SK-N-SH (cell line): ENCODE measurements around the gene HTR7. TPM values are rescaled to one million over a fixed set of nuclear protein-coding genes. Genes with fewer than 3 reads are reported as not detected.
A peak's percentile ranks its signal among the peaks of the same experiment; 100 is the strongest.

Experiments used
- CTCF ChIA-PET: fragments of 300-600, 350-600 bp; formaldehyde crosslinking; extraction: SDS; loops from one replicate; lab custom pipeline; 2021; lab: Yijun Ruan, JAX
- POLR2A ChIA-PET: fragments of 350-600 bp; sonication (Branson Sonifier 250); formaldehyde crosslinking; extraction: SDS; loops from one replicate; lab custom pipeline; 2020; ENCODE audit warnings: antibody characterized with exemption, inconsistent platforms; lab: Yijun Ruan, JAX
- DNase-seq: peaks from one replicate; pipeline ENCODE4 v3.0.0; 2012
- H2AFZ ChIP-seq: fragments of 200-600 bp; sonication (generic); 2 replicates; pipeline ENCODE4 v1.8.1; 2016; ENCODE audit warnings: antibody characterized with exemption, mild to moderate bottlenecking, low read depth
- H3F3A ChIP-seq: fragments of 200-600 bp; sonication (generic); replicated peaks from 2 replicates; pipeline ENCODE3; 2016; ENCODE audit warnings: antibody characterized with exemption, mild to moderate bottlenecking; ENCODE audit not compliant: insufficient read depth
- H3K27ac ChIP-seq, 2 experiments: fragments of 200-500 bp in 1 of 2; fragments of 200-600 bp in 1 of 2; sonication (Bioruptor generic) in 1 of 2; sonication (generic), shearing (Covaris generic) in 1 of 2; 2 replicates each; pipeline versions ENCODE4 v1.5.1 to v1.6.1; 2014 to 2016; ENCODE audit warnings: low read depth in 2 of 2, inconsistent platforms in 1 of 2, low read length in 1 of 2, mild to moderate bottlenecking in 1 of 2, mixed read lengths in 1 of 2
- H3K27me3 ChIP-seq: fragments of 200-600 bp; sonication (generic), shearing (Covaris generic); 2 replicates; pipeline ENCODE4 v1.6.1; 2016; ENCODE audit warnings: mixed run types; ENCODE audit not compliant: insufficient read depth
- H3K36me3 ChIP-seq, 2 experiments: fragments of 200-500 bp in 1 of 2; fragments of 200-600 bp in 1 of 2; sonication (Bioruptor generic) in 1 of 2; sonication (generic) in 1 of 2; replicated peaks in 1 of 2; 2 replicates each; pipeline versions ENCODE3 to v1.5.1; 2014 to 2016; ENCODE audit warnings: low read length in 1 of 2, mild to moderate bottlenecking in 1 of 2; ENCODE audit not compliant: insufficient read depth in 2 of 2, control insufficient read depth in 1 of 2
- H3K4me1 ChIP-seq, 2 experiments: fragments of 200-500 bp in 1 of 2; fragments of 200-600 bp in 1 of 2; sonication (Bioruptor generic) in 1 of 2; sonication (generic), shearing (Covaris generic) in 1 of 2; 2 replicates each; pipeline versions ENCODE4 v1.5.1 to v1.6.1; 2014 to 2016; ENCODE audit warnings: low read depth in 1 of 2, low read length in 1 of 2, mixed run types in 1 of 2; ENCODE audit not compliant: insufficient read depth in 2 of 2, control insufficient read depth in 1 of 2
- H3K4me2 ChIP-seq: fragments of 200-600 bp; sonication (generic), shearing (Covaris generic); 2 replicates; pipeline ENCODE4 v1.6.1; 2017; ENCODE audit warnings: mixed run types
- H3K4me3 ChIP-seq, 2 experiments: fragments of 200-500 bp in 1 of 2; fragments of 200-600 bp in 1 of 2; sonication (Bioruptor generic) in 1 of 2; sonication (generic), shearing (Covaris generic) in 1 of 2; 2 replicates each; pipeline versions ENCODE4 v1.5.1 to v1.8.1; 2014 to 2016; ENCODE audit warnings: low read depth in 2 of 2, inconsistent platforms in 1 of 2, low read length in 1 of 2, mild to moderate bottlenecking in 1 of 2, mixed read lengths in 1 of 2, moderate library complexity in 1 of 2
- H3K79me2 ChIP-seq: fragments of 200-600 bp; sonication (generic); 2 replicates; pipeline ENCODE4 v1.8.1; 2017; ENCODE audit warnings: mild to moderate bottlenecking; ENCODE audit not compliant: insufficient read depth
- H3K9ac ChIP-seq: fragments of 200-600 bp; sonication (generic); 2 replicates; pipeline ENCODE4 v1.6.1; 2017; ENCODE audit warnings: mixed run types
- H3K9me2 ChIP-seq: fragments of 200-600 bp; sonication (generic); 2 replicates; pipeline ENCODE4 v1.6.1; 2017; ENCODE audit warnings: mixed run types
- H3K9me3 ChIP-seq: fragments of 200-600 bp; sonication (generic); 2 replicates; pipeline ENCODE4 v1.6.1; 2017; ENCODE audit warnings: mixed run types, mild to moderate bottlenecking, moderate library complexity
- H4K20me1 ChIP-seq: fragments of 200-600 bp; sonication (generic); 2 replicates; pipeline ENCODE4 v1.6.1; 2017; ENCODE audit warnings: mild to moderate bottlenecking, mixed run types; ENCODE audit not compliant: insufficient read depth
- EZH2phosphoT487 ChIP-seq: fragments of 200-600 bp; sonication (generic); IDR thresholded peaks from 2 replicates; pipeline ENCODE4 v1.6.1; 2017; ENCODE audit warnings: low read depth, mixed run types, mild to moderate bottlenecking, antibody characterized with exemption, moderate library complexity, borderline replicate concordance
- NFIC ChIP-seq: IDR thresholded peaks from 2 replicates; pipeline ENCODE4 v1.4.0; 2012; ENCODE audit warnings: borderline replicate concordance
- RAD21 ChIP-seq: IDR thresholded peaks from 2 replicates; pipeline ENCODE4 v1.6.1; 2012; ENCODE audit warnings: mild to moderate bottlenecking, low read length
- RFX5 ChIP-seq: IDR thresholded peaks from 2 replicates; pipeline ENCODE4 v1.6.1; 2012; ENCODE audit warnings: mild to moderate bottlenecking, improper control_type of control experiment, low read length
- RXRA ChIP-seq: IDR thresholded peaks from 2 replicates; pipeline ENCODE4 v1.4.0; 2012; ENCODE audit warnings: low read depth, mild to moderate bottlenecking, borderline replicate concordance
- SIN3A ChIP-seq: IDR thresholded peaks from 2 replicates; pipeline ENCODE4 v1.6.1; 2012; ENCODE audit warnings: low read depth, mild to moderate bottlenecking, low read length, moderate library complexity, borderline replicate concordance
- SMC3 ChIP-seq: IDR thresholded peaks from 2 replicates; pipeline ENCODE4 v1.6.1; 2012; ENCODE audit warnings: low read depth, low read length, improper control_type of control experiment
- TCF12 ChIP-seq: IDR thresholded peaks from 2 replicates; pipeline ENCODE4 v1.4.0; 2012
- YY1 ChIP-seq: IDR thresholded peaks from 2 replicates; pipeline ENCODE4 v1.4.0; 2012; ENCODE audit warnings: low read depth, mild to moderate bottlenecking
- WGBS: methylation state at CpG from one replicate; pipeline ENCODE4 v1.1.6; 2017; ENCODE audit warnings: low lambda C conversion rate; 5-methylcytosine and 5-hydroxymethylcytosine counted together
- polyA plus RNA-seq, 3 experiments: library from polyadenylated mRNA; depleted of rRNA; stranded (reverse); fragments of >200 nt; gene quantifications; 2 replicates each; pipeline ENCODE4 v1.2.3, GENCODE V29; 2012
- TF ChIP-seq, protein P1 (sequence below): fragments of 200-600 bp; sonication (generic); IDR thresholded peaks from 2 replicates; pipeline ENCODE4 v1.6.1; 2017; ENCODE audit warnings: antibody characterized with exemption, mild to moderate bottlenecking, moderate library complexity
- TF ChIP-seq, protein P2 (sequence below): IDR thresholded peaks from 2 replicates; pipeline ENCODE4 v1.4.0; 2012; ENCODE audit warnings: low read depth, borderline replicate concordance
- TF ChIP-seq, protein P3 (sequence below): fragments of 150-350 bp; IDR thresholded peaks from 2 replicates; pipeline ENCODE4 v1.6.1; 2017; ENCODE audit warnings: antibody characterized with exemption, low read length, low read depth, borderline replicate concordance

The HTR7 gene
- polyA plus RNA-seq, 1 of the 3 experiments (the other 2 are of a cell fraction) = 0.16 TPM

DNA sequence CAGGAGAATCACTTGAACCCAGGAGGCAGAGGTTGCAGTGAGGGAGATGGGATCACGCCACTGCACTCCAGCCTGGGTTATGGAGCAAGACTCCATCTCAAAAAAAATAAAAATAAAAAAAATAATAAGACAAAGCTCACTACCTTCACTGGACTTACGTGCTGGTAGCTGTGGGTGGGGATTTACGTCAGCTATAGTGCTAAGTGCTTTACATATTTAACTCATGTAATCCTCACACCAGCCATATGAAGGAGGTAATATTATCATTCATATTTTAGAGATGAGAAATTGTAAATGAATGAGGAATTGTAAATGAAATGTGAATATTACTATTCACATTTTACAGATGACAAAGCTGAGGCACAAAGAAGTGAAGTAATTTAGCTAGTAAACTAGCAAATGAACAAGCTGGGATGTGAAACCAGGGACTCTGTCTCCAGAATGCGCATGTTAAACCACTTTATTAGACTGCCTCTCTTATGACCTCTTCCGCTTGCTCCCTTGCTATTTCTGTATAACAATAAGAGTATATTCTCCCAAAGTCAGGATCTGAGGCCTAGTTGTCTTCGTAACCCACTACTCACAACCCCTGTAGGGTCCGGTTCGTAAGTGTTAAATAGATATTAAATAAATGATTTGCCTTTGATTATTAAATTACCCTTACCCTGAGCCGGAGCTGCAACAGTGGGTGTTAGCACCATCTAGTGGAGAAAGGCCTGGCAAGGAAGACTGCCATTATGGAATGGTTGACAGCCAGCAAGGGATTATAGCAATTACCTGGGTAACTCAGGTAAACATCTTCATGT is 70.2 kb downstream of the HTR7 start:
- peak; percentile 36 for DNase-seq
- Histone ChIP-seq H3K27me3 (peaks cover 34% of the 10 kb centered on the region; the same call in 1 of the 2 replicates), H3K9ac (no peak overlapping the region), H3K4me2 (no peak overlapping the region), H3K4me3 (no peak overlapping the region; a peak in 1 of 4 replicates), H3K79me2 (no peaks in the 10 kb centered on the region), H3K9me3 (no peaks in the 10 kb centered on the region), H3F3A (no peaks in the 10 kb centered on the region), H3K27ac (no peak overlapping the region), H2AFZ (no peak overlapping the region), H3K36me3 (no peaks in the 10 kb centered on the region), H3K4me1 (no peaks in the 10 kb centered on the region), H3K9me2 (no peaks in the 10 kb centered on the region), H4K20me1 (no peaks in the 10 kb centered on the region)
- 18% methylated on average over 9 of the region's 9 CpGs for WGBS
- CTCF ChIA-PET = interaction anchor here (0.6 to 2.6 kb wide), 29 partner anchors 9 to 995 kb away, joined by 3 to 15 read pairs (median 4); no protein-coding TSS in a partner anchor
- POLR2A ChIA-PET = no interaction called here
- TF ChIP-seq SMC3 (peak; percentile 57), SIN3A (no peak), YY1 (peak; percentile 41; the same call in 1 of the 2 replicates), NFIC (no peak), RAD21 (peak; percentile 66)
- TF ChIP-seq, protein P1, sequence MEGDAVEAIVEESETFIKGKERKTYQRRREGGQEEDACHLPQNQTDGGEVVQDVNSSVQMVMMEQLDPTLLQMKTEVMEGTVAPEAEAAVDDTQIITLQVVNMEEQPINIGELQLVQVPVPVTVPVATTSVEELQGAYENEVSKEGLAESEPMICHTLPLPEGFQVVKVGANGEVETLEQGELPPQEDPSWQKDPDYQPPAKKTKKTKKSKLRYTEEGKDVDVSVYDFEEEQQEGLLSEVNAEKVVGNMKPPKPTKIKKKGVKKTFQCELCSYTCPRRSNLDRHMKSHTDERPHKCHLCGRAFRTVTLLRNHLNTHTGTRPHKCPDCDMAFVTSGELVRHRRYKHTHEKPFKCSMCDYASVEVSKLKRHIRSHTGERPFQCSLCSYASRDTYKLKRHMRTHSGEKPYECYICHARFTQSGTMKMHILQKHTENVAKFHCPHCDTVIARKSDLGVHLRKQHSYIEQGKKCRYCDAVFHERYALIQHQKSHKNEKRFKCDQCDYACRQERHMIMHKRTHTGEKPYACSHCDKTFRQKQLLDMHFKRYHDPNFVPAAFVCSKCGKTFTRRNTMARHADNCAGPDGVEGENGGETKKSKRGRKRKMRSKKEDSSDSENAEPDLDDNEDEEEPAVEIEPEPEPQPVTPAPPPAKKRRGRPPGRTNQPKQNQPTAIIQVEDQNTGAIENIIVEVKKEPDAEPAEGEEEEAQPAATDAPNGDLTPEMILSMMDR = peak; percentile 81

DNA sequence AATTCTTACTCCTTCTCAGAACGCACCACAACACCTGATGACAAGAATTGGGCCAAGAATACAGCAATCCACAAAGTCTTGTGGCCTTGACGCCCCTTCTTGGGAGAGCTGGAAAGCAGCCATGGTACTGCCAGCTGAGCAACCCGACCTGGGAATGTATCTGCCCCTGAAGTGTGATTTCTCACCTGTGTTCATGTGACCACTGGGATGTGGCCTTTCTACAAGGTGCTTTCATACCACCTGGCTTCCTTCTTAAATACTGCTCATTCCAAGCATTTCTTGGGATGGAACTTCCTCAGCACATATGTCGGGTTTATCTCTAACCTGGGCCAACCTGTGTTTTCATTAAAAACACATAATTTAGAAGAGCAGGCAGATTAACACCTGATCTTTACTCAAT is 72.1 kb downstream of the HTR7 start:
- no peaks in the 10 kb centered on the region for H3K9me3 ChIP-seq
- H3K4me2 ChIP-seq = no peak overlapping the region
- POLR2A ChIA-PET = no interaction called here
- TF ChIP-seq RXRA (no peak), EZH2phosphoT487 (no peak), RAD21 (no peak), TCF12 (no peak), RFX5 (no peak), SMC3 (no peak)
- TF ChIP-seq, protein P2, sequence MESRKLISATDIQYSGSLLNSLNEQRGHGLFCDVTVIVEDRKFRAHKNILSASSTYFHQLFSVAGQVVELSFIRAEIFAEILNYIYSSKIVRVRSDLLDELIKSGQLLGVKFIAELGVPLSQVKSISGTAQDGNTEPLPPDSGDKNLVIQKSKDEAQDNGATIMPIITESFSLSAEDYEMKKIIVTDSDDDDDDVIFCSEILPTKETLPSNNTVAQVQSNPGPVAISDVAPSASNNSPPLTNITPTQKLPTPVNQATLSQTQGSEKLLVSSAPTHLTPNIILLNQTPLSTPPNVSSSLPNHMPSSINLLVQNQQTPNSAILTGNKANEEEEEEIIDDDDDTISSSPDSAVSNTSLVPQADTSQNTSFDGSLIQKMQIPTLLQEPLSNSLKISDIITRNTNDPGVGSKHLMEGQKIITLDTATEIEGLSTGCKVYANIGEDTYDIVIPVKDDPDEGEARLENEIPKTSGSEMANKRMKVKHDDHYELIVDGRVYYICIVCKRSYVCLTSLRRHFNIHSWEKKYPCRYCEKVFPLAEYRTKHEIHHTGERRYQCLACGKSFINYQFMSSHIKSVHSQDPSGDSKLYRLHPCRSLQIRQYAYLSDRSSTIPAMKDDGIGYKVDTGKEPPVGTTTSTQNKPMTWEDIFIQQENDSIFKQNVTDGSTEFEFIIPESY = no peak
- TF ChIP-seq, protein P3, sequence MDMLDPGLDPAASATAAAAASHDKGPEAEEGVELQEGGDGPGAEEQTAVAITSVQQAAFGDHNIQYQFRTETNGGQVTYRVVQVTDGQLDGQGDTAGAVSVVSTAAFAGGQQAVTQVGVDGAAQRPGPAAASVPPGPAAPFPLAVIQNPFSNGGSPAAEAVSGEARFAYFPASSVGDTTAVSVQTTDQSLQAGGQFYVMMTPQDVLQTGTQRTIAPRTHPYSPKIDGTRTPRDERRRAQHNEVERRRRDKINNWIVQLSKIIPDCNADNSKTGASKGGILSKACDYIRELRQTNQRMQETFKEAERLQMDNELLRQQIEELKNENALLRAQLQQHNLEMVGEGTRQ = no peak
- WGBS = 1% methylated on average over 4 of the region's 4 CpGs
- no peak overlapping the region for H3K4me3 ChIP-seq
- no peaks in the 10 kb centered on the region for H3K4me1 ChIP-seq
- no peak overlapping the region for H2AFZ ChIP-seq
- H3K9me2 ChIP-seq = no peaks in the 10 kb centered on the region
- H3K36me3 ChIP-seq = no peaks in the 10 kb centered on the region
- DNase-seq = no peak
- no peak overlapping the region for H3K9ac ChIP-seq
- H3K27ac ChIP-seq = no peak overlapping the region
- peaks cover 34% of the 10 kb centered on the region; the same call in 1 of the 2 replicates for H3K27me3 ChIP-seq
- no peaks in the 10 kb centered on the region for H4K20me1 ChIP-seq
- H3F3A ChIP-seq = no peaks in the 10 kb centered on the region
- H3K79me2 ChIP-seq = no peaks in the 10 kb centered on the region
- CTCF ChIA-PET = interaction anchor here (1.7 kb wide), 1 partner anchor 70 kb away, joined by 4 read pairs; no protein-coding TSS in a partner anchor
